ENCODE data around the gene CLEC2L. TPM values are rescaled to one million over a fixed set of nuclear protein-coding genes. Genes with fewer than 3 reads are reported as not detected.

The CLEC2L gene
- total RNA-seq, 1 donor from 2014 or later, result not detected

- Histone ChIP-seq H3K36me3 (ENCODE audit: insufficient read depth, low read length) (no peaks in the 10 kb centered on the region), H3K79me2 (ENCODE audit: insufficient read depth, low read length) (no peaks in the 10 kb centered on the region), H4K20me1 (ENCODE audit: insufficient read depth, low read length) (no peaks in the 10 kb centered on the region), H2AFZ (ENCODE audit: low read depth, low read length) (no peak overlapping the region), H3K4me2 (ENCODE audit: low read length) (no peak overlapping the region), H3K27ac (ENCODE audit: low read depth, low read length) (no peak overlapping the region), H3K4me1 (ENCODE audit: insufficient read depth, low read length) (no peaks in the 10 kb centered on the region), H3K9ac (ENCODE audit: low read length) (no peak overlapping the region), H3K4me3 (ENCODE audit: insufficient read depth, low read depth, low read length) (no peak overlapping the region), H3K27me3 (ENCODE audit: insufficient read depth, low read length) (peaks cover 7% of the 10 kb centered on the region), H3K9me3 (ENCODE audit: insufficient read depth, low read depth, low read length) (no peaks in the 10 kb centered on the region)
- H3K27ac Mint-ChIP-seq (ENCODE audit: unreplicated experiment), result no peak overlapping the region
- no peaks in the 10 kb centered on the region for H3K4me1 Mint-ChIP-seq (ENCODE audit: low read depth, unreplicated experiment)
- H3K36me3 Mint-ChIP-seq (ENCODE audit: low read depth, unreplicated experiment), result no peaks in the 10 kb centered on the region
- TF ChIP-seq EZH2 (IDR thresholded peaks at IDR 0.05; ENCODE audit: insufficient read depth, low read length) (no peak), CTCF (IDR thresholded peaks at IDR 0.05; ENCODE audit: insufficient read depth, low read depth, low read length) (no peak)
- FAIRE-seq (no peak), DNase-seq (ENCODE audit: low read depth) (no peak)
- H3K9me3 Mint-ChIP-seq (ENCODE audit: unreplicated experiment), result no peaks in the 10 kb centered on the region
- peaks cover 17% of the 10 kb centered on the region for H3K27me3 Mint-ChIP-seq (ENCODE audit: low read depth, unreplicated experiment)
- H3K4me3 Mint-ChIP-seq (ENCODE audit: unreplicated experiment), result no peak overlapping the region
Observed at GRCh38 chr7:139509535-139509934, 13.9 kb upstream of the CLEC2L start.

- no peak overlapping the region for H3K4me3 Mint-ChIP-seq (ENCODE audit: unreplicated experiment)
- Histone ChIP-seq H3K79me2 (ENCODE audit: insufficient read depth, low read length) (no peaks in the 10 kb centered on the region), H4K20me1 (ENCODE audit: insufficient read depth, low read length) (no peaks in the 10 kb centered on the region), H2AFZ (ENCODE audit: low read depth, low read length) (no peak overlapping the region), H3K36me3 (ENCODE audit: insufficient read depth, low read length) (no peaks in the 10 kb centered on the region), H3K9me3 (ENCODE audit: insufficient read depth, low read depth, low read length) (no peaks in the 10 kb centered on the region), H3K27me3 (ENCODE audit: insufficient read depth, low read length) (peaks cover 7% of the 10 kb centered on the region), H3K4me3 (ENCODE audit: insufficient read depth, low read depth, low read length) (no peak overlapping the region), H3K9ac (ENCODE audit: low read length) (no peak overlapping the region), H3K4me1 (ENCODE audit: insufficient read depth, low read length) (no peaks in the 10 kb centered on the region), H3K27ac (ENCODE audit: low read depth, low read length) (no peak overlapping the region), H3K4me2 (ENCODE audit: low read length) (no peak overlapping the region)
- TF ChIP-seq EZH2 (IDR thresholded peaks at IDR 0.05; ENCODE audit: insufficient read depth, low read length) (no peak), CTCF (IDR thresholded peaks at IDR 0.05; ENCODE audit: insufficient read depth, low read depth, low read length) (no peak)
- H3K27ac Mint-ChIP-seq (ENCODE audit: unreplicated experiment), result no peak overlapping the region
- H3K4me1 Mint-ChIP-seq (ENCODE audit: low read depth, unreplicated experiment), result no peaks in the 10 kb centered on the region
- peaks cover 27% of the 10 kb centered on the region for H3K27me3 Mint-ChIP-seq (ENCODE audit: low read depth, unreplicated experiment)
- DNase-seq (ENCODE audit: low read depth) (no peak), FAIRE-seq (no peak)
- H3K36me3 Mint-ChIP-seq (ENCODE audit: low read depth, unreplicated experiment), result no peaks in the 10 kb centered on the region
- no peaks in the 10 kb centered on the region for H3K9me3 Mint-ChIP-seq (ENCODE audit: unreplicated experiment)
Observed at GRCh38 chr7:139511315-139511714, 12.2 kb upstream of the CLEC2L start.

GRCh38 chr7:139515266-139515665 is 8.2 kb upstream of the CLEC2L start:
- no peak for FAIRE-seq
- H3K4me3 Mint-ChIP-seq (ENCODE audit: unreplicated experiment), result no peak overlapping the region
- H3K9me3 Mint-ChIP-seq (ENCODE audit: unreplicated experiment), result no peaks in the 10 kb centered on the region

More at GRCh38 chr7:139515266-139515665, 8.2 kb upstream of the CLEC2L start:
- Histone ChIP-seq H3K4me1 (ENCODE audit: insufficient read depth, low read length) (no peaks in the 10 kb centered on the region), H3K9ac (ENCODE audit: low read length) (no peak overlapping the region), H3K9me3 (ENCODE audit: insufficient read depth, low read depth, low read length) (no peaks in the 10 kb centered on the region), H3K36me3 (ENCODE audit: insufficient read depth, low read length) (no peaks in the 10 kb centered on the region), H3K27me3 (ENCODE audit: insufficient read depth, low read length) (peaks cover 11% of the 10 kb centered on the region), H4K20me1 (ENCODE audit: insufficient read depth, low read length) (no peaks in the 10 kb centered on the region), H2AFZ (ENCODE audit: low read depth, low read length) (no peak overlapping the region), H3K4me2 (ENCODE audit: low read length) (no peak overlapping the region), H3K79me2 (ENCODE audit: insufficient read depth, low read length) (no peaks in the 10 kb centered on the region), H3K4me3 (ENCODE audit: insufficient read depth, low read depth, low read length) (no peak overlapping the region), H3K27ac (ENCODE audit: low read depth, low read length) (no peak overlapping the region)
- Mint-ChIP-seq H3K27me3 (ENCODE audit: low read depth, unreplicated experiment) (peaks cover 26% of the 10 kb centered on the region), H3K36me3 (ENCODE audit: low read depth, unreplicated experiment) (no peaks in the 10 kb centered on the region), H3K4me1 (ENCODE audit: low read depth, unreplicated experiment) (peaks cover 1% of the 10 kb centered on the region), H3K27ac (ENCODE audit: unreplicated experiment) (no peak overlapping the region)
- no peak for DNase-seq (ENCODE audit: low read depth)
- TF ChIP-seq EZH2 (IDR thresholded peaks at IDR 0.05; ENCODE audit: insufficient read depth, low read length) (no peak), CTCF (IDR thresholded peaks at IDR 0.05; ENCODE audit: insufficient read depth, low read depth, low read length) (no peak)
